LoVo (cell line): Measurements from ENCODE around the gene TPST2.
"Not testable (repeated sequence)": the region's sequence is repeated elsewhere in the genome, so short reads cannot be mapped to it uniquely, and the experiment has no call there.

ENCODE experiments used
- DNase-seq: peaks from one replicate; pipeline ENCODE4 v3.0.0-alpha.2; 2016; ENCODE audit warnings: low spot score

TPST2 gene

DNA sequence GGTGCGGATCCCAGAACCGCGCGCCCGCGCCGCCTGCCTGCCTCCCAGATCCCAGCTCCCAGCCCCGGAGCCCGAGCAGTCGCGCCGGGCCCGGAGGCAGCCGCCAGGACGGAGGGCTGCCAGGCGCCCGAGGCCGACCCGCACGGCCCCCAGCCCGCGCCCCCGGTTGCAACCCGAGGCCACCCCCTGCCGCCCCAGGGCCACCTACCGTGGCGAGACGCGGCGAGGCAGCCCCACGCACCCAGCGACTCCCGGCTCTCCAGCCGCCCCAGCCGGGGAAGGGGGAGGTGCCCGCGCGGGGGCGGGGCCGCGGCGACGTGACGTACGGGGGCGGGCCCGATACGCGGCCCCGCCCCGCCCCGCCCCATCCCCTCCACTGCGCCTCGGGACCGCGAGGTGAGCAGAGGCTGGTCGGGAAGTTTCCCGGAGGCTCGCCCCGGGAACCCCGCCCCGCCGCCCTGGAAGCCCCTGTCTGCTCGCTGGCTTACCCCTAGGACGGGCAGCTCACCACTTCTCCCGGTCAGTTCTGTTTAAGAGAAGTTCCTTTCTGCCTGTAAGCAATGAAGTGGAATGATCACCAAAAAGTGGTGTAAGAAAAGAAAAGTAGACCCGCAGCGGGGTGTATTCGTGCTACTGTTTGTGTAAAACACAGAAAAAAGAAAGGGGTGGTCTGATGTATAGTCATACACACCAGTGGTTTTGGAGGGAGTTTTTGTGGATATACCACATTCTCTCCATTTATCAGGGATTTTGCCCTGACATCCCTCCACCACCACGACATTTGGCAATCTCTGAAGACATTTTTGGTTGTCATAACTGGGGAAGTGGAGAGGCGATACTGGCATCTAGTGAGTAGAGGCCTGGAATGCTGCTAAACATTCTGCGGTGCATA, at the start of gene TPST2:
Gene TPST2 (minus strand): TSS at position 288 of the 892 bp plus-strand sequence. CDS start 48,502 bp downstream, outside the sequence.
- DNase-seq = peak; percentile 82

DNA sequence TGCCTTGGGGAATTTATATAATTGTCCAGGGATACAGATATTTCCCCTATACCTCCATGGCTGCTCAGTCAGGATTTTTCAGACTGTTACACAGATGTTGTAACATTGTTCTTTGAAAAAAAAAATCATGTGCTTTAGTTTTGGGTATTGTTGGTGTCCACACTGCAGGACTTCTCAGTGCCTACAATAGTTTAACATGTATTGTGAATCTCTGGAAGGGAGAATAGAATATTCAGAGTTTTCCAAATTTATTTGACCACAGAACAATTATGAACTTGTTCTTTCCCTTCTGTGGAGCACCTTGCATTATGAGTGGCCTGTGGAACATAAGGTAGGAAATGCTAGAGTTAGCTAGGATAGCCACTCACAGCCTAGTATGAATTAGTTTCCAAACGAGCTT, 46.4 kb upstream of the TPST2 start:
- no peak for DNase-seq

DNA sequence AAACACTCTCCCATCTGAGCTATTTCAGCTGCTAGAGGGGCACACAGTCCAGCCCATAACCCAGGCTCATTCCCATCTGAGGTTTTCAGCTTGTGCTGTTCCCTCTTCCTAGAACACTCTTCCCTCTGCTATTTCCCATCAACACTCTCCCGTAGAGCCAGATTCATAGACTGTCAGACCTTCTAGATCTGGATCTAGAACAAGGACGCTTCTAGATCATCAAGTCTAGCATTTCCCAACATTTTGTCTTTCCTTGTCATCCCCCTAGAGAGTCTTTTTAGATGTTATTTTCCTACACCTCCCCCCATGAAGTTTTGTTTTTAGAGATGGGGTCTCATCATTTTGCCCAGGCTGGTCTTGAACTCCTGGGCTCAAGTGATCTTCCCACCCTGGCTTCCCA, 45.2 kb upstream of the TPST2 start:
- DNase-seq = no peak

DNA sequence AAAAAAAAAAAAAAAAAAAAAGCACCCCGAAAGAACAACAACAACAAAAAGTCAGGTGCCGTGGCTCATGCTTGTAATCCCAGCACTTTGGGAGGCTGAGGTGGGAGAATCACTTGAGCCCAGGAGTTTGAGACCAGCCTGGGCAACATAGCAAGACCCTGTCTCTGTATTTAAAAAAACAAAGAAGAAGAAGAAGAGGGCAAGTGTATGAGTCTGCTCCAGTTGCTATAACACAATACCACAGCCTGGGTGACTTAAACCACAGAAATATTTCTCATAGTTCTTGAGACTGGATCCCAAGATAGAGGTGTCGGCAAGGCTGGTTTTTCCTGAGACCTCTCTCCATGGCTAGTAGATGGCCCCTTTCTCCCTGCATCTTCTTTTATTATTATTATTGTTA, 44.3 kb upstream of the TPST2 start:
- no peak for DNase-seq

- DNase-seq = no peak
Measured at GRCh38 chr22:26632422-26633155, 42.7 kb upstream of the TPST2 start.

DNA sequence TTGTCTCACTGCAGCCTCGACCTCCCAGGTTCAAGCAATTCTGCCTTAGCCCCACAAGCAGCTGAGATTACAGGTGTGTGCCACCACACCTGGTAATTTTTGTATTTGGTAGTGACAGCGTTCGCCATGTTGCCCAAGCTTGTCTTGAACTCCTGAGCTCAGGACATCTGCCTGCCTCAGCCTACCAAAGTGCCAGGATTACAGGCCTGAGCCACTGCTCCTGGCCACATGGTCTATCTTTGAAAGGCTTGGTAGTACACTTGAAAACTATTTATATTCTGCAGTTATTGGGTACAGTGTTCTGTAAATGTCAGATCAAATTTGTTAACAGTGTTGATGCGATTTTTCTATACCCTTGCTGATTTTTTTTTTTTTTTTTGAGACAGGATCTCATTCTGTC, 41.4 kb upstream of the TPST2 start:
- DNase-seq = no peak

- no peak for DNase-seq
Measured at GRCh38 chr22:26629988-26630761, 40.2 kb upstream of the TPST2 start.

GRCh38 chr22:26624803-26625202, 34.9 kb upstream of the TPST2 start:
- no peak for DNase-seq

DNA sequence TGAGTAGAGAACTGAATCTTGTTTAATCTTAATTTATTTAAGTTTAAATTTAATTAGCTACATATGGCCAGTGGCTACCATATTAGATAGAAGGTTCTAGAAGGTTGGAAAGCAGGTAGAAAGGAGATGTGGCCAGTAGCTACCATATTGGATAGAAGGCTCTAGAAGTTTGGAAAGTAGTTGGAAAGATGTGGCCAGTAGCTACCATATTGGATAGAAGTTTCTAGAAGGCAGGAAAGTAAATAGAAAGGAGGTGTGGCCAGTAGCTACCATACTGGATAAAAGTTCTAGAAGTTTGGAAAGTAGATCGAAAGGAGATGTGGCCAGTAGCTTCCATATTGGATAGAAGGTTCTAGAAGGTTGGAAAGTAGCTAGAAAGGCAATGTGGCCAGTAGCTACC, 34.1 kb upstream of the TPST2 start:
- DNase-seq = no peak

DNA sequence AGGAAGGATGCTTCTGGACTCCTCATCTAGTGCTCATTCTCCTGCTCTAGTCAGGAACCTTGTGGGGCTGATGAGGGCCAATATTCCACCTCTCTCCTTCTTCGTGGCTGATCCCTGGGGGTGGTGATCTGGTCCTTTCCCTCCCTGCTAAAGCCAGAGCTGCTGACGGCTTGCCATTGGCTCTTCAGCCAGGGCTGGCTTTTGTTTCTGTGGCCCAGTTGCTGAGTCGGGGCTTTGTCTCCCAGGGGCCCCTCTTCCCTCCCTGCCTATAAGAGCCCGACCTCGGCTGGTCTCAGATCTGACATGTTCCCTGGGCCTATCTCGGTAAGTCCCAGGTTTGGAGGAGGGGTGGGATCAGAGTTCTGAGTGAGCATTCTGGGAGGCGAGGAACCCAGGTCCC, 31.7 kb upstream of the TPST2 start, which contains the start of gene CRYBA4:
Gene CRYBA4 (plus strand): TSS at position 301 of the 400 bp plus-strand sequence. CDS start 634 bp downstream, outside the sequence.
- no peak for DNase-seq

- DNase-seq = no peak
Measured at GRCh38 chr22:26620197-26620596, 30.3 kb upstream of the TPST2 start.

GRCh38 chr22:26619510-26619909, 29.6 kb upstream of the TPST2 start:
- DNase-seq = no peak

GRCh38 chr22:26618455-26618854, 28.5 kb upstream of the TPST2 start:
- DNase-seq = no peak

DNA sequence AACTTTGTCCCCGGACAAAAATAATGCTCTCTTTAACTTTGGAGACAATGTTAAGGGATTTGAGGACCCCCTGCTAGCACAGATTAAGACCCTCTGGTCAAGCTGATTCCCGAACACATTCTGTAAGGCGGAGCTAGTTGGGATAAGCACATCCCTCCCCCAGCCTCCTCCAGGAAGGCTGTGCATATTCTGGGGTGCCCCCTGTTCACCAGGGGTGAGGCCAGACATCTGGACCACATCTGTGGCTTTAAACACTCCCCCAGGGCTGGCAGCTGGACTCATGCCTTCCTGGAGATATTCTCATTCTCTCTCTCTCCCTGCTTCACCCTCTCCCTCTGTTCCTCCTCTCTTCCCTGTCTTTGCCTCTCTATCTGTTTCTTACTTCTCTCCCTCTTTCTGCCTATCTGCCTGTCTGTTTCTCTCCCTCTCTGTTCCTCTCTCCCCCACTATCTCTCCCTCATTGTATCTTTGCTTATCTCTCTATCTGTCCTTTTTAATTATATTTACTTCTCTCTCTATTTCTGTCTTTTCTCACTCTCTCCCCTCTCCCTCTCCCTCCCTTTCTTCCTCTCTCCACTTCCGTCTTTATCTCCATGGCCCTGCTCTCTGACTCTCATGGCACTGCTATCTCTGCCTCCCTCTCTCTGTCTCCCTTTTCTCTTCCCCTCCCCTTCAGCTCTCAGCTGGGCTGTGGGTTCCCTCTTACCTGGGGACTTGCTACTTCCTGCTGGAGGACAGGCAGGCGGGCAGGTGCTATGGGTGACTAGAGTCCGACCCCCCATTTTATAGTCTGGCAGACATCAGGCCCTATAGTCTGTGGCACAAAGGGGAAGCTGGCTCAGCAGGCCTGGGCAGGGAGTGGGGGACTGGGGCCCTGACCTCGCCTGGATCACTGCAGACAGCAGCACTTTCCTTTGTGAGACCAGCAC, 27.6 kb upstream of the TPST2 start, which contains the start of gene CRYBB1:
Gene CRYBB1 (minus strand): TSS at position 757 of the 929 bp plus-strand sequence. CDS start 1,708 bp downstream, outside the sequence.
- DNase-seq = no peak

GRCh38 chr22:26616650-26617049, 26.7 kb upstream of the TPST2 start:
- DNase-seq = no peak

- no peak for DNase-seq
Measured at GRCh38 chr22:26615830-26616435, 26.0 kb upstream of the TPST2 start.

DNA sequence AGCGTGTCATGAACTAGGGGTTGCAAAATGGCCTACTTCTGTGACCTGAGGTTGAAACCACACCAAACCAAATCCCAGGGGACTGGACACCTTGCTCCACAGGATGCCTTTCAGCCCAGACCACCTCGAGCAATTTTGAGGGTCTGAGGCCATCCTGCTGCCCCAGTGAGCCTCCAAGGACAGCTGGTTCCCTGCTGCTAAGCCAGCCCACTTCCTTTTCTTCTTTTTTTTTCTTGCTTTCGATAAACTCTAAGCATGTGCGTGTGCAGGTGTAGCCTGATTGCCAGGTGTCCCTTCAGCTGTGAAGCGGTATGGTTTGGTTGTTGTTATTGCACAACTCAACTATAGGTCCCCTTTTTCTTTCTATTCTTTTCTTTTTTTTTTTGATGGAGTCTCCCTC, 25.2 kb upstream of the TPST2 start:
- no peak for DNase-seq

GRCh38 chr22:26614322-26614721, 24.4 kb upstream of the TPST2 start:
- no peak for DNase-seq

DNA sequence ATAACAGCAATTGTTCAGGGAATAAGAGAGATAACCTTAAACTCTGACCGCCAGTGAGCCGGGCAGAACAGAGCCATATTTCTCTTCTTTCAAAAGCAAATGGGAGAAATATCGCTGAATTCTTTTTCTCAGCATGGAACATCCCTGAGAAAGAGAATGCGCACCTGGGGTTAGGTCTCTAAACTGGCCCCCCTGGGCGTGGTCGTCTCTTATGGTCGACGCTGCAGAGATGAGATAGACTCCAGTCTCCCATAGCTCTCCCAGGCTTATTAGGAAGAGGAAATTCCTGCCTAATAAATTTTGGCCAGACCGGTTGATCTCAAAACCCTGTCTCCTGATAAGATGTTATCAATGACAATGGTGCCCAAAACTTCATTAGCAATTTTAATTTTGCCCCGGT, 23.8 kb upstream of the TPST2 start:
- DNase-seq = not testable (repeated sequence)

DNA sequence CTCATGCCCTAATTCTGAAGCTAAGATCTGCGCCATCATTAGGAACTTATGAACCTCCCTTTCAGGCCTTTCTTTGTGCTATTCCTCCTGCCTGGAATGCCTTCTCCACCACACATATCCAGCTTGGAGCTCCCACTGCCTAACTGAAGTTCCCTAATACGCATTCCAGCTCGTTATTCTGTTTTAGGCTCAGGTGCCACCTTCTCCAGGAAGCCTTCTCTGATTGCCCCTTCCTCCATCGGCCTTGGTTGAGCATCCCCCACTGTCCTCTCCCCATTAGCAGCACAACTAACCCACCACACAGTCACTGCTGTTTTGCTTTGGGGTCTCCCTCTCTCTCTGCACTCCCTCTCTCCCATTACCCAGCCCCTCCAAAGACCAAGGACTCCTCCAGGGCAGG, 22.7 kb upstream of the TPST2 start:
- DNase-seq = no peak

- DNase-seq = no peak
Measured at GRCh38 chr22:26610996-26611395, 21.1 kb upstream of the TPST2 start.
